Epithelial cell of esophagus (primary cell): Measurements from ENCODE around the gene RAP1GDS1.
A peak's percentile ranks its signal among the peaks of the same experiment; 100 is the strongest.
"Not testable (repeated sequence)": the region's sequence is repeated elsewhere in the genome, so short reads cannot be mapped to it uniquely, and the experiment has no call there.

Experiments used
- DNase-seq: peaks from one replicate; pipeline ENCODE4 v3.0.0; 2010; ENCODE audit warnings: low read depth
- H3K4me3 ChIP-seq: 2 replicates; pipeline ENCODE4 v1.5.1; 2011; ENCODE audit warnings: mild to moderate bottlenecking, low read length, control low read depth
- CTCF ChIP-seq: IDR thresholded peaks from 2 replicates; pipeline ENCODE4 v1.5.1; 2011; ENCODE audit warnings: low read depth, mild to moderate bottlenecking, low read length, control low read depth, inconsistent platforms; ENCODE audit not compliant: insufficient read depth; ENCODE audit errors: missing control alignments

The RAP1GDS1 gene

GRCh38 chr4:98387345-98388026, 126.3 kb downstream of the RAP1GDS1 start:
- DNase-seq = no peak
- H3K4me3 ChIP-seq = no peak overlapping the region
- TF ChIP-seq CTCF = no peak

GRCh38 chr4:98394134-98394533, 132.9 kb downstream of the RAP1GDS1 start:
- no peak overlapping the region for H3K4me3 ChIP-seq
- no peak for DNase-seq
- TF ChIP-seq CTCF = no peak

GRCh38 chr4:98399915-98400314, 138.7 kb downstream of the RAP1GDS1 start:
- DNase-seq = peak; percentile 34
- no peak for TF ChIP-seq CTCF
- no peak overlapping the region for H3K4me3 ChIP-seq

GRCh38 chr4:98406819-98407218, 145.6 kb downstream of the RAP1GDS1 start:
- no peak overlapping the region for H3K4me3 ChIP-seq
- TF ChIP-seq CTCF = no peak
- DNase-seq = no peak

- no peak for TF ChIP-seq CTCF
- H3K4me3 ChIP-seq = no peak overlapping the region
- no peak for DNase-seq
These were observed 150.5 kb downstream of the RAP1GDS1 start for GRCh38 chr4:98411731-98412130.

- H3K4me3 ChIP-seq = no peak overlapping the region
- no peak for TF ChIP-seq CTCF
- DNase-seq = no peak
These were observed 155.7 kb downstream of the RAP1GDS1 start for GRCh38 chr4:98416844-98417243.

GRCh38 chr4:98420151-98420550, 159.0 kb downstream of the RAP1GDS1 start:
- not testable (repeated sequence) for DNase-seq, H3K4me3 ChIP-seq
